Measurements from ENCODE around the gene A2ML1.
"Not testable (repeated sequence)": the region's sequence is repeated elsewhere in the genome, so short reads cannot be mapped to it uniquely, and the experiment has no call there.

The A2ML1 gene

GRCh38 chr12:8822298-8822697, at the start of gene A2ML1:
A2ML1 (plus strand) TSS chr12:8822621; CDS start chr12:8822652, 31 bp downstream.
- no peak for DNase-seq

GRCh38 chr12:8773461-8773860, 49.0 kb upstream of the A2ML1 start:
- DNase-seq: no peak

DNA sequence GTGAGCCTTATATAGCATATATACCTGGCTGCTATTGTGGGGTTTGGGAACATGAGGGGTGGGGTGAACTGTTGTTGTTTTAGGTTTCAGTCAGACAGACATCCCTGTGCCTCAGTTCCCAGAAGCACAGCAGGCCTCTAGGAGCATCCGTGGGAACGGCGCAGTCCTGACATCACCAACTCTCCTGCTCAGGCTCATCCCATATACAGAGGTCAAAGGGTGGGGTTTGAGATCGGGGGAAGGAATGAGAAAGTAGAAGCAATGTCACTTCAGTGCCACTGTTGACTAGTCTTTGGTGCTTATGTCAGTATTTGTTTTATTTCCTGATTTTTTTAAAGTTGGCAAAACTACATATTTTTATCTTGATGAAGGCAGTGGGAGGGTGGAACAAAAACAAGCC, 43.1 kb upstream of the A2ML1 start:
- DNase-seq: no peak

GRCh38 chr12:8779862-8780261, 42.6 kb upstream of the A2ML1 start:
- no peak for DNase-seq

DNA sequence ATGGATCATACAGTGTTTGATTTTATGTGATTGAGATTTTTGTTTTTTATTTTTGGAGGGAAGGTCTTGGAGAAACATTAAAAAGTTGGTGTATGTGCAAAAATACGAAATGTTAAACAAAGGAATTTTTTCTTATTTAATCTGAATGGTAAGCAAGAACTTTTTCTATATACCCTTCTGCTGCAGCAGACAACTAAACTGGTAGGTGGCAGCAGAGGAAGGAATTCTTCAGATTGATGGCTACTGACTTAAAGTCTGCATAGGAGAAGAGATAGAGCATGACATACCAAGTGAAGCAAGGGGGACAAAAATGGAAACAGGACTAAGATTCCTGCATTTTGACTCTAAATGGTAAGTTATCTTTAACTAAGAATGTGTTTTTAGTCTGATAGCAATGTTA, 42.0 kb upstream of the A2ML1 start:
- DNase-seq: no peak

DNA sequence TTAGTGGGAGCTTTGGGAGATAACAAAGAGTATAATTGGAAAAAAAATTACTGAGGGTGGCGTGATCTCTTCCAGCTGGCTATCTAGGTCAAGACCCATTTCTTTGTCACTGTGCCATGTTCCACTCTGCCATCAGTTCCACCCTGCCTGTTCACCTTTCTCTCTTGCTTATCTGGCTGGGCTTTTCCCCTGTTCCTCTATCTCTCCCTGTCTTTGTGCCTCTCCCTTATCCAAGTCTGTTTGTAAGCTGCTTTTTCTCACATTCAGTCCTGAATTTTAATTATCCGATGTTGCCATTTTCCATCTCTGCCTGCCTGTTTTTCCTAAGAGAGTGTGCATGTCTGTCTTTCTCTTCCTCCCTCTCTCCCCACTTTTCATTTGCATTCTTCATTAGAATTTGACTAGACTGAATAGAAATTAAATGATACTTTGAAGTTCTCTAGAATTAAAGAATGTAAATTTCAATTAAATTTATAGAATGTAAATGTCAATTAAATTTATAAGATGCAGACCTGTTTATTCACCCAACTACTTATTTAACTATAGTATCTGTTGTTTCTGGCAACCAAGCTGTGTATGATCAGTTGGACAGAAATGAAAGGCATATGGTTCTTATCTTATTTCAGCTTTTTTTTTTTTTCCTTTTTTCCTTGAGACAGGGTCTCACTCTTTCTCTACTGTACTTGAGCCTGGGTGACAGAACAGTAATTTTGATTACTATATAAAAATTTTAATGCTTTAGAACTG, 40.9 kb upstream of the A2ML1 start:
- no peak for DNase-seq

- no peak for DNase-seq
These were observed 38.0 kb upstream of the A2ML1 start for GRCh38 chr12:8784290-8784888.

DNA sequence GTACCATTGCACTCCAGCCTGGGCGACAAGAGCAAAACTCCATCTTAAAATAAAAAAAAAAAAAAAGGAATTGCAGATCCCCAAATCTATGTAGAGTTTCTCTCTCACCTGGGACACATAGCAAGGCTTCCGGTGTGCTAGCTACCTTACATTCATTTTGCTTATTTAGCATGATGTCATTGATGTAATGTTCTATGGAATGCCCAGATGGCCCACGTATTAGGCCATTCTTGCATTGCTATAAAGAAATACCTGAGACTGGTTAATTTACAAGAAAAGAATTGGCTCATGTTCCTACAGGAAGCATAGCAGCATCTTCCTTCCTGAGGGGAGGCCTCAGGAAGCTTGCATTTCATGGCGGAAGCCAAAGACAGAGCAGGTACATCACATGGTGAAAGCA, 36.9 kb upstream of the A2ML1 start:
- DNase-seq: no peak

GRCh38 chr12:8787206-8787605, 35.2 kb upstream of the A2ML1 start:
- DNase-seq: not testable (repeated sequence)

DNA sequence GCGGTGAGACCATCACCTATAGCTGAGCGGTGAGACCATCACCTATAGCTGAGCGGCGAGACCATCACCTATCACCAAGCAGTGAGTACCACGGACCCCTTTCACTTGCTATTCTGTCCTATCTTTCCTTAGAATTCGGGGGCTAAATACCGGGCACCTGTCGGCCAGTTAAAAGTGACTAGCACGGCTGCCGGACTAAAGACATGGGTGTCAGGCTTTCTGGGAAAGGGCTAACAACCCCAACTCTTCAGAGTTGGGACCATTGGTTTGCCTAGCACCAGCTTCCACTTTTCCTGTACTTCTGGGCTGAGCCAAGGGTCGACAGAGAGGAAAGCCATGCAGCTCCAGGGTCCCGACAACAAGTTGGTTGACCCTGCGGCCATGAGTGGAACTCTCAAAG, 33.7 kb upstream of the A2ML1 start:
- DNase-seq: not testable (repeated sequence)

- DNase-seq: not testable (repeated sequence)
These were observed 32.9 kb upstream of the A2ML1 start for GRCh38 chr12:8789341-8790013.

DNA sequence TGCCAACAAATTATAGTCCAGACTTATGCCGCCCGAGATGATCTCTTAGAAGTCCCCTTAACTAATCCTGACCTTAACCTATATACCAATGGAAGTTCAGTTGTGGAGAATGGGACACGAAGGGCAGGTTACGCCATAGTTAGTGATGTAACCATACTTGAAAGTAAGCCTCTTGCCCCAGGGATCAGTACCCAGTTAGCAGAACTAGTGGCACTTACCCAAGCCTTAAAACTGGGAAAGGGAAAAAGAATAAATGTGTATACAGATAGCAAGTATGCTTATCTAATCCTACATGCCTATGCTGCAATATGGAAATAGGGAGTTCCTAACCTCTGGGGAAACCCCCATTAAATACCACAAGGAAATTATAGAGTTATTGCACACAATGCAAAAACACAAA, 29.2 kb upstream of the A2ML1 start:
- not testable (repeated sequence) for DNase-seq

GRCh38 chr12:8794611-8795010, 27.8 kb upstream of the A2ML1 start:
- not testable (repeated sequence) for DNase-seq

DNA sequence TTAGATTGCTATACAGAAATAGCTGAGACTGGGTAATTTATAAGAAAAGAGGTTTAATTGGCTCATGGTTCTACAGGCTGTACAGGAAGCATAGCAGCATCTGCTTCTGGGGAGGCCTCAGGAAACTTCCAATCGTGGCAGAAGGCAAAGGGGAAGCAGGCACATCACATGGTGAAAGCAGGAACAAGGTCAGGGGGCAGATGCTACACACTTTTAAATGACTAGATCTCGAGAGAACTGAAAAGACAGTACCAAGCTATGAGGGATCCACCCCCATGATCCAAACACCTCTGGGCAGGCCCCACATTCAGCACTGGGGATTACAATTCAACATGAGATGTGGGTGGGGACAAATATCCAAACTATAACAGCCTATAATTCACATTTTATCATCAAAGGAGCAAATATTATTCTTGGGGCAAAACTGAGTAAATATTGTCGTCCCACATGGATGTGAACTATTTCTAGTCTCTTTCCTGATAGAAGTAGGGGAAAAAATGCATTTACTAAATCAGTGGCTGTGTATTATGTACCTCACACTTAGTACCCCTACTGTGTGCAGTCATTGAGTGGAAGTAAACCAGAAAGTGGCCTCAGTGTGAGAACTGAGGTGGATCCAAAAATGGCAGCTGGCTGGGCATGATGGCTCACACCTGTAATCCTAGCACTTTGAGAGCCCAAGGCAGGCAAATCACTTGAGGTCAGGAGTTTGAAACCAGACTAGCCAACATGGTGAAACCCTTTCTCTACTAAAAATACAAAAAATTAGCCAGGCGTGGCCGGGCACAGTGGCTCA, 25.4 kb upstream of the A2ML1 start:
- DNase-seq: no peak

DNA sequence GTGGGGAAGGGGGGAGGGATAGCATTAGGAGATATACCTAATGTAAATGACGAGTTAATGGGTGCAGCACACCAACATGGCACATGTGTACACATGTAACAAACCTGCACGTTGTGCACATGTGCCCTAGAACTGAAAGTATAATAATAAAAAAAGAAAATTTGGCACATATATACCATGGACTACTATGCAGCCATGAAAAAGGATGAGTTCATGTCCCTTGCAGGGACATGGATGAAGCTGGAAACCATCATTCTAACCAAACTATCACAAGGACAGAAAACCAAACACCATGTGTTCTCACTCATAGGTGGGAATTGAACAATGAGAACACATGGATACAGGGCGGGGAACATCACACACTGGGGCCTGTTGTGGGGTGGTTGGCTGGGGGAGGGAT, 21.2 kb upstream of the A2ML1 start:
- not testable (repeated sequence) for DNase-seq

DNA sequence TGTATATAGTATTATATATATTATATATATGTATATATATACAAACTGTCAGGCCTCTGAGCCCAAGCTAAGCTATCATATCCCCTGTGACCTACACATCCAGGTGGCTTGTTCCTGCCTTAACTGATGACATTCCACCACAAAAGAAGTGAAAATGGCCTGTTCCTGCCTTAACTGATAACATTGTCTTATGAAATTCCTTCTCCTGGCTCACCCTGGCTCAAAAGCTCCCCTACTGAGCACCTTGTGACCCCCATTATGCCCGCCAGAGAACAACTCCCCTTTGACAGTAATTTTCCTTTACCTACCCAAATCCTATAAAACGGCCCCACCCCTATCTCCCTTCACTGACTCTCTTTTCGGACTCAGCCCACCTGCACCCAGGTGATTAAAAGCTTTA, 17.6 kb upstream of the A2ML1 start:
- not testable (repeated sequence) for DNase-seq

DNA sequence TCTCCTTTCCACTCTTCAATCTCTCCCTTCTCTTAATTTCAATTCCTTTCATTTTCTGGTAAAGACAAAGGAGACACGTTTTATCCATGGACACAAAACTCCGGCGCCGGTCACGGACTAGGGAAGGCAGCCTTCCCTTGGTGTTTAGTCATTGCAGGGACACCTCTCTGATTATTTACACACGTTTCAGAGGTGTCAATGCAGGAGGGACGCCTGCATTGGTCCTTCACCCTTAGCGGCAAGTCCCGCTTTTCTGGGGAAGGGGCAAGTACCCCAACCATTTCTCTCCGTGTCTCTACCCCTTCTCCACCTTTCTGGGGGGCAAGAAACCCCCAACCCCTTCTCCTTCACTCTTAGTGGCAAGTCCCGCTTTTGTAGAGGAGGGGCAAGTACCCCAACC, 16.9 kb upstream of the A2ML1 start:
- not testable (repeated sequence) for DNase-seq

GRCh38 chr12:8807084-8807483, 15.3 kb upstream of the A2ML1 start:
- DNase-seq: not testable (repeated sequence)

- not testable (repeated sequence) for DNase-seq
These were observed 12.3 kb upstream of the A2ML1 start for GRCh38 chr12:8810112-8810511.

DNA sequence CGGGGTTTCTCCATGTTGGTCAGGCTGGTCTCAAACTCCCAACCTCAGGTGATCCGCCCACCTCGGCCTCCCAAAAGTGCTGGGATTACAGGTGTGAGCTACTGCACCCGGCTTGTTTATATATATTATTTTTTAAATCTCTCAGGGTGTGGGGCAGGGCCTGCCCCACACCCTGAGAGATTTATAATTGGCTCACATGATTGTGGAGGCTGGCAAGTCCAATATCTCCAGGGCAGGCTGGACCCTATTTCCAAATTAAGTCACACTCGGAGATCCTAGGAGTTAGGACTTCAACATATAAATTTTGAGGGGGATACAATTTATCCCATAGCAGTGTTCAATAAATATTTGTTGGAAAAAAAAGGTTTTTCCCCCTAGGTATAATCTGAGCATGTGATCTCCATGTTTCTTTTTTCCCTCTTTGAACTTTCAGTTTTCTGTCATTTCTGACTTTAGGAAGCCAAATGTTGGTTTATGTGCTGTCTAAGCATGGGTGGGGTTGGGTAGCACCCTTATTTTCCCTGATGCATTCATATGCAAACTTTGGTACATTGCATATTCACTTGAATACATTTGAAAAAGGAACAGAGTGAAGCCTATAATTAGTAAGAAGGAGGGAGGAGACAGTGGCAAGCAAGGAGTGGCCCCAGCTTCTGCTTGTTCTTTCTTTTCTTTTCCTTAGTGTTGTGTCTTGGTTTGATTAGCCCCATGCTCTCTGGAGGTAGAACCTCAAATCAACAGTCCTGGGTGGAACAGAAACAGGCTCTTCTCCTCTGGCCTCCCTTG, 8.7 kb upstream of the A2ML1 start:
- DNase-seq: no peak

DNA sequence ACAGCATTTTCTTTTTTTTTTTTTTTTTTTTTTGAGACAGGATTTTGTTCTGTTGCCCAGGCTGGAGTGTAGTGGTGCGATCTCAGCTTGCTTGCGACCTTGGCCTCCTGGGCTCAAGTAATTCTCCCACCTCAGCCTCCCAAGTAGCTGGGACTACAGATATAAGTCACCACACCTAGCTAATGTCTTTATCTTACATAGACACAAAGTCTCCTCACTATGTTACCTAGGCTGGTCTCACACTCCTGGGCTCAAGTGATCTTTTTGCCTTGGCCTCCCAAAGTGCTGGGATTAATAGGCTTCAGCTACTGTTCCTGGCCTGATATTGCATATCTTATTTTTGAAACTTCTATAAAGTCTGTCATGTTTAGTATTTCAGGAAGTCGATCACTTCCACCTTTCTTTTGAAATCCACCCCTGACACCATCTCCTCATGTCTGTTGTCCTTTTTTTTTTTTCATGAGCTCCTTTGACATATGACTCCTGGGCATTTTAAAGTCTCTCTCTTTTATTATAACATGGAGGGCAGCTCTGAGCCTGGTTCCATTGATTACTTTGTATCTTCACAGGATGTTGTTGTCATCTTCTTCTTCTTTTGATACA, 5.9 kb upstream of the A2ML1 start:
- no peak for DNase-seq

GRCh38 chr12:8817856-8818255, 4.6 kb upstream of the A2ML1 start:
- no peak for DNase-seq

Data from T1000 (cell line).